Ovary (tissue), 10 donors: Measurements from ENCODE around the gene PHF11. TPM values are rescaled to one million over a fixed set of nuclear protein-coding genes. Genes with fewer than 3 reads are reported as not detected.
A peak's percentile ranks its signal among the peaks of the same experiment; 100 is the strongest.

Experiments
- DNase-seq, 5 donors: peaks; one replicate each; pipeline ENCODE4 v3.0.0-alpha.2; 2019 to 2020
- H3K27ac ChIP-seq, 2 donors: fragments of 200-600 bp; one replicate each; pipeline versions ENCODE4 v1.5.1 to v1.8.0; 2019 to 2022
- H3K27me3 ChIP-seq: fragments of 200-600 bp; one replicate; pipeline ENCODE4 v1.8.0; 2022
- H3K36me3 ChIP-seq: fragments of 200-600 bp; sonication (generic); one replicate; pipeline ENCODE4 v1.5.1; 2019
- H3K4me1 ChIP-seq: one replicate; pipeline ENCODE4 v1.8.1; 2013; ENCODE audit warnings: mild to moderate bottlenecking, moderate library complexity; ENCODE audit not compliant: insufficient read depth
- H3K4me3 ChIP-seq: fragments of 200-600 bp; sonication (generic); one replicate; pipeline ENCODE4 v1.5.1; 2017
- H3K9me3 ChIP-seq, 2 donors: fragments of 200-600 bp in 1 of 2; sonication (generic) in 1 of 2; one replicate each; pipeline versions ENCODE4 v1.5.1 to v1.8.1; 2013 to 2019; ENCODE audit warnings: mild to moderate bottlenecking in 1 of 2, moderate library complexity in 1 of 2
- CTCF ChIP-seq, 3 donors: fragments of 450-650 bp in 2 of 3; fragments of 200-600 bp in 1 of 3; IDR thresholded peaks; one replicate each; pipeline versions ENCODE4 v1.5.1 to v1.8.0; 2016 to 2022; ENCODE audit warnings: antibody characterized with exemption in 3 of 3, mild to moderate bottlenecking in 1 of 3
- EP300 ChIP-seq: sonication (generic); formaldehyde crosslinking; IDR thresholded peaks from one replicate; pipeline ENCODE4 v1.6.1; 2017; ENCODE audit warnings: antibody characterized with exemption
- POLR2A ChIP-seq: fragments of 450-650 bp; IDR thresholded peaks from one replicate; pipeline ENCODE4 v1.6.1; 2017; ENCODE audit warnings: antibody characterized with exemption, mild to moderate bottlenecking, moderate library complexity
- WGBS, 3 donors: extraction: QIAGEN DNeasy Blood & Tissue Kit in 1 of 3; methylation state at CpG; one replicate each; pipeline versions ENCODE4 v1.1.5 to v1.1.7; 2013 to 2017; 5-methylcytosine and 5-hydroxymethylcytosine counted together
- intact Hi-C, 4 donors: fragments of 100-400 bp; cut with DNase I; formaldehyde crosslinking; loops; one replicate each; pipeline versions ENCODE4 v1.11.0 to v1.15.1; 2022 to 2023
- long read RNA-seq, 3 donors: library from polyadenylated mRNA in 2 of 3; unstranded in 2 of 3; transcript quantifications; one replicate each; pipeline ENCODE4 v2.0.0 and lab custom pipeline, GENCODE V29; 2021 to 2026
- polyA plus RNA-seq, 2 donors: library from polyadenylated mRNA; stranded (reverse); fragments of 200-250 nt in 1 of 2; fragments of 350-450 nt in 1 of 2; fragmentation: Illumina TruSeq in 1 of 2; extraction: RNeasy Lipid Tissue Mini Kit (QIAGEN cat#74804) in 1 of 2; gene quantifications; one replicate each; pipeline ENCODE4 v1.2.3, GENCODE V29; 2013 to 2014
- total RNA-seq, 7 donors: library from RNA; depleted of rRNA in 2 of 7; stranded (reverse); fragments of >200 nt in 2 of 7; fragmentation: NEBNext Ultra II Directional in 3 of 7; extraction: Animal tissue kit (Norgen Biotek cat#: 25700) in 3 of 7; gene quantifications; one replicate each; pipeline versions ENCODE4 v1.1.0 to v1.2.4, GENCODE V29; 2016 to 2023
- donor health status: DM: no; HTN: no; CAD: no; lungs with moderate emphysema.
- donor health status: DM: no; HTN: no; CAD: no.
- donor health status: Bipolar disorder and iron deficiency.
- donor health status: DM: yes; HTN: yes; CAD: no.
- donor health status: DM: no; HTN: no; CAD: no.
- donor health status: DM: yes; HTN: yes; CAD: no.

Gene PHF11
- total RNA-seq, result 10 to 100 TPM; 25.6 to 43.5 (median 34.0) TPM
- polyA plus RNA-seq, result 10 to 100 TPM; 25.5 to 57.0 TPM
- long read RNA-seq, donor 1, transcript PHF11-202 (10 exons, 1,359 nt), result major isoform, 37 of 63 reads
- long read RNA-seq, donor 1, transcript PHF11-203 (9 exons, 903 nt), result minor isoform, 11 of 63 reads
- long read RNA-seq, donor 1, partial matches to known transcripts, result 1 of 63 reads
- long read RNA-seq, donor 1, other reads (novel, unspliced or antisense), result 14 of 63 reads
- long read RNA-seq, donor 2, partial matches to known transcripts, result 0 of 7 reads
- long read RNA-seq, donor 2, other reads (novel, unspliced or antisense), result 0 of 7 reads
- long read RNA-seq, donor 3, transcript PHF11-202 (10 exons, 1,359 nt), result major isoform, 8 of 18 reads
- long read RNA-seq, donor 3, partial matches to known transcripts, result 2 of 18 reads
- long read RNA-seq, donor 3, other reads (novel, unspliced or antisense), result 5 of 18 reads

- no peaks in the 10 kb centered on the region for H3K4me1 ChIP-seq
- H3K27me3 ChIP-seq, result no peaks in the 10 kb centered on the region
- no peak for TF ChIP-seq POLR2A
- TF ChIP-seq EP300, result no peak
- peak in 1 of 3 donors; percentile 16 for TF ChIP-seq CTCF (IDR thresholded peaks at IDR 0.05)
- peak within 1 kb of the TSS; percentile 90 to 97 for H3K27ac ChIP-seq
- H3K9me3 ChIP-seq, result no peaks in the 10 kb centered on the region
- peak; percentile 71 to 79 (median 72) for DNase-seq
- H3K36me3 ChIP-seq, result no peaks in the 10 kb centered on the region
- peak within 1 kb of the TSS; percentile 42 for H3K4me3 ChIP-seq
- intact Hi-C loops, result no loop called here
- 7 to 26% (median 10%) methylated on average over 15 to 71 of the region's 71 CpGs for WGBS, 3 donors
Measured at GRCh38 chr13:49495783-49496762, at the start of gene PHF11. PHF11 (plus strand) TSS chr13:49495953; CDS start chr13:49496002, 49 bp downstream.

GRCh38 chr13:49446473-49446872 lies 49.3 kb upstream of the PHF11 start:
- no peak overlapping the region for H3K4me3 ChIP-seq
- DNase-seq, result no peak
- H3K27ac ChIP-seq, result peak overlapping the region in 1 of 2 donors; percentile 92
- H3K4me1 ChIP-seq, result no peaks in the 10 kb centered on the region
- H3K9me3 ChIP-seq, result no peaks in the 10 kb centered on the region
- intact Hi-C loops, result loop anchor here in 1 of 4 donors (10.0 kb wide), 1 partner anchor 158 kb away; no protein-coding TSS in a partner anchor
- H3K27me3 ChIP-seq, result no peaks in the 10 kb centered on the region
- TF ChIP-seq CTCF (IDR thresholded peaks at IDR 0.05) (no peak), EP300 (no peak), POLR2A (no peak)
- H3K36me3 ChIP-seq, result no peaks in the 10 kb centered on the region

- intact Hi-C loops, result loop anchor here in 1 of 4 donors (10.0 kb wide), 1 partner anchor 156 kb away; no protein-coding TSS in a partner anchor
- H3K4me1 ChIP-seq, result no peaks in the 10 kb centered on the region
- TF ChIP-seq POLR2A, result no peak
- no peak for TF ChIP-seq CTCF (IDR thresholded peaks at IDR 0.05)
- no peak for TF ChIP-seq EP300
- WGBS, 3 donors, result 80 to 84% (median 82%) methylated on average over 2 of the region's 2 CpGs
- no peaks in the 10 kb centered on the region for H3K36me3 ChIP-seq
- no peak for DNase-seq
- H3K27ac ChIP-seq, result peak overlapping the region in 1 of 2 donors; percentile 92
- no peak overlapping the region for H3K4me3 ChIP-seq
- H3K9me3 ChIP-seq, result no peaks in the 10 kb centered on the region
- H3K27me3 ChIP-seq, result no peaks in the 10 kb centered on the region
Measured at GRCh38 chr13:49448753-49449152, 47.0 kb upstream of the PHF11 start.

- Histone ChIP-seq H3K27me3 (no peaks in the 10 kb centered on the region), H3K4me3 (no peak overlapping the region), H3K9me3 (no peaks in the 10 kb centered on the region), H3K36me3 (no peaks in the 10 kb centered on the region), H3K4me1 (no peaks in the 10 kb centered on the region), H3K27ac (no peak overlapping the region)
- TF ChIP-seq POLR2A (no peak), EP300 (no peak), CTCF (IDR thresholded peaks at IDR 0.05) (no peak)
- DNase-seq, result no peak
- 87 to 90% (median 88%) methylated on average over 3 of the region's 3 CpGs for WGBS, 3 donors
- intact Hi-C loops, result no loop called here
Measured at GRCh38 chr13:49450105-49450819, 45.5 kb upstream of the PHF11 start.
